ENCODE data around the gene GPR153. TPM values are rescaled to one million over a fixed set of nuclear protein-coding genes. Genes with fewer than 3 reads are reported as not detected.

The GPR153 gene
- polyA plus RNA-seq, 3 donors from 2014 or later: 0.58 to 1.5 (median 0.68) TPM

- Mint-ChIP-seq H3K4me3 (no peak overlapping the region), H3K27ac (peak overlapping the region in 2 of 6 donors; percentile 56 to 61), H3K36me3 (peaks cover 0 to 10% (median 0%) of the 10 kb centered on the region in 3 donors), H3K9me3 (no peaks in the 10 kb centered on the region), H3K4me1 (no peaks in the 10 kb centered on the region), H3K27me3 (ENCODE audit: low read depth in 3 of 3) (peaks cover 0 to 3% (median 0%) of the 10 kb centered on the region in 3 donors)
- DNase-seq: no peak
Measured at GRCh38 chr1:6281511-6282402, 20.9 kb upstream of the GPR153 start.

GRCh38 chr1:6280761-6281451, 20.0 kb upstream of the GPR153 start:
- Mint-ChIP-seq H3K4me3 (no peak overlapping the region), H3K36me3 (peaks cover 0 to 10% (median 0%) of the 10 kb centered on the region in 3 donors), H3K9me3 (no peaks in the 10 kb centered on the region), H3K27ac (no peak overlapping the region), H3K4me1 (no peaks in the 10 kb centered on the region), H3K27me3 (ENCODE audit: low read depth in 3 of 3) (peaks cover 0 to 3% (median 0%) of the 10 kb centered on the region in 3 donors)
- DNase-seq: no peak

GRCh38 chr1:6279613-6280383, 18.9 kb upstream of the GPR153 start:
- Mint-ChIP-seq H3K27me3 (ENCODE audit: low read depth in 3 of 3) (peaks cover 0 to 3% (median 0%) of the 10 kb centered on the region in 3 donors), H3K4me1 (no peaks in the 10 kb centered on the region), H3K9me3 (no peaks in the 10 kb centered on the region), H3K36me3 (peaks cover 0 to 10% (median 0%) of the 10 kb centered on the region in 3 donors), H3K27ac (no peak overlapping the region), H3K4me3 (no peak overlapping the region)
- no peak for DNase-seq

GRCh38 chr1:6279066-6279465, 18.2 kb upstream of the GPR153 start:
- Mint-ChIP-seq H3K27me3 (ENCODE audit: low read depth in 3 of 3) (peaks cover 0 to 3% (median 0%) of the 10 kb centered on the region in 3 donors), H3K27ac (peak overlapping the region in 2 of 6 donors; percentile 57 to 68), H3K36me3 (peaks cover 0 to 10% (median 0%) of the 10 kb centered on the region in 3 donors), H3K9me3 (no peaks in the 10 kb centered on the region), H3K4me3 (no peak overlapping the region), H3K4me1 (no peaks in the 10 kb centered on the region)
- DNase-seq: no peak

- Mint-ChIP-seq H3K4me3 (no peak overlapping the region), H3K27me3 (ENCODE audit: low read depth in 3 of 3) (peaks cover 0 to 3% (median 0%) of the 10 kb centered on the region in 3 donors), H3K4me1 (no peaks in the 10 kb centered on the region), H3K36me3 (peaks cover 0 to 10% (median 0%) of the 10 kb centered on the region in 3 donors), H3K9me3 (no peaks in the 10 kb centered on the region), H3K27ac (peak overlapping the region in 1 of 6 donors; percentile 68)
- DNase-seq: no peak
Measured at GRCh38 chr1:6278263-6278662, 17.4 kb upstream of the GPR153 start.

- Mint-ChIP-seq H3K4me1 (no peaks in the 10 kb centered on the region), H3K9me3 (no peaks in the 10 kb centered on the region), H3K27me3 (ENCODE audit: low read depth in 3 of 3) (peaks cover 0 to 5% (median 2%) of the 10 kb centered on the region in 3 donors), H3K27ac (no peak overlapping the region), H3K4me3 (no peak overlapping the region), H3K36me3 (peaks cover 0 to 10% (median 0%) of the 10 kb centered on the region in 3 donors)
- no peak for DNase-seq
Measured at GRCh38 chr1:6276811-6277555, 16.1 kb upstream of the GPR153 start.

- no peaks in the 10 kb centered on the region for H3K9me3 Mint-ChIP-seq
- H3K27ac Mint-ChIP-seq: no peak overlapping the region
- H3K4me3 Mint-ChIP-seq: no peak overlapping the region
- H3K27me3 Mint-ChIP-seq (ENCODE audit: low read depth in 3 of 3): peaks cover 0 to 5% (median 2%) of the 10 kb centered on the region in 3 donors
- no peak for DNase-seq
- peaks cover 0 to 10% (median 0%) of the 10 kb centered on the region in 3 donors for H3K36me3 Mint-ChIP-seq
- no peaks in the 10 kb centered on the region for H3K4me1 Mint-ChIP-seq
Measured at GRCh38 chr1:6275826-6276782, 15.2 kb upstream of the GPR153 start.

- peaks cover 0 to 5% (median 2%) of the 10 kb centered on the region in 3 donors for H3K27me3 Mint-ChIP-seq (ENCODE audit: low read depth in 3 of 3)
- H3K9me3 Mint-ChIP-seq: no peaks in the 10 kb centered on the region
Measured at GRCh38 chr1:6274622-6275139, 13.8 kb upstream of the GPR153 start.

GRCh38 chr1:6274102-6274501, 13.2 kb upstream of the GPR153 start:
- H3K36me3 Mint-ChIP-seq: peaks cover 0 to 10% (median 0%) of the 10 kb centered on the region in 3 donors
- no peak overlapping the region for H3K4me3 Mint-ChIP-seq
- H3K9me3 Mint-ChIP-seq: no peaks in the 10 kb centered on the region
- DNase-seq: no peak
- H3K4me1 Mint-ChIP-seq: no peaks in the 10 kb centered on the region
- peaks cover 0 to 5% (median 2%) of the 10 kb centered on the region in 3 donors for H3K27me3 Mint-ChIP-seq (ENCODE audit: low read depth in 3 of 3)
- H3K27ac Mint-ChIP-seq: no peak overlapping the region

More at GRCh38 chr1:6274622-6275139, 13.8 kb upstream of the GPR153 start:
- no peak overlapping the region for H3K27ac Mint-ChIP-seq
- H3K4me1 Mint-ChIP-seq: no peaks in the 10 kb centered on the region
- peaks cover 0 to 10% (median 0%) of the 10 kb centered on the region in 3 donors for H3K36me3 Mint-ChIP-seq
- no peak for DNase-seq
- H3K4me3 Mint-ChIP-seq: no peak overlapping the region

GRCh38 chr1:6273380-6273891, 12.5 kb upstream of the GPR153 start:
- H3K27me3 Mint-ChIP-seq (ENCODE audit: low read depth in 3 of 3): peaks cover 0 to 2% (median 2%) of the 10 kb centered on the region in 3 donors
- no peak overlapping the region for H3K4me3 Mint-ChIP-seq
- no peaks in the 10 kb centered on the region for H3K9me3 Mint-ChIP-seq
- H3K4me1 Mint-ChIP-seq: no peaks in the 10 kb centered on the region
- H3K27ac Mint-ChIP-seq: no peak overlapping the region
- peaks cover 0 to 5% (median 0%) of the 10 kb centered on the region in 3 donors for H3K36me3 Mint-ChIP-seq
- no peak for DNase-seq

- DNase-seq: no peak
- peaks cover 0 to 3% (median 0%) of the 10 kb centered on the region in 3 donors for H3K36me3 Mint-ChIP-seq
- H3K9me3 Mint-ChIP-seq: no peaks in the 10 kb centered on the region
- H3K27me3 Mint-ChIP-seq (ENCODE audit: low read depth in 3 of 3): peaks cover 0 to 2% (median 2%) of the 10 kb centered on the region in 3 donors
- H3K4me3 Mint-ChIP-seq: no peak overlapping the region
- no peaks in the 10 kb centered on the region for H3K4me1 Mint-ChIP-seq
- no peak overlapping the region for H3K27ac Mint-ChIP-seq
Measured at GRCh38 chr1:6272868-6273267, 12.0 kb upstream of the GPR153 start.

- no peak overlapping the region for H3K4me3 Mint-ChIP-seq
- H3K27me3 Mint-ChIP-seq (ENCODE audit: low read depth in 3 of 3): peaks cover 0 to 2% (median 2%) of the 10 kb centered on the region in 3 donors
- H3K4me1 Mint-ChIP-seq: no peaks in the 10 kb centered on the region
- peak overlapping the region in 1 of 6 donors; percentile 58 for H3K27ac Mint-ChIP-seq
- no peaks in the 10 kb centered on the region for H3K9me3 Mint-ChIP-seq
- peaks cover 0 to under 1% (median 0%) of the 10 kb centered on the region in 3 donors for H3K36me3 Mint-ChIP-seq
- no peak for DNase-seq
Measured at GRCh38 chr1:6272452-6272851, 11.6 kb upstream of the GPR153 start.
